ENCODE measurements around the gene CFLAR.

DNA sequence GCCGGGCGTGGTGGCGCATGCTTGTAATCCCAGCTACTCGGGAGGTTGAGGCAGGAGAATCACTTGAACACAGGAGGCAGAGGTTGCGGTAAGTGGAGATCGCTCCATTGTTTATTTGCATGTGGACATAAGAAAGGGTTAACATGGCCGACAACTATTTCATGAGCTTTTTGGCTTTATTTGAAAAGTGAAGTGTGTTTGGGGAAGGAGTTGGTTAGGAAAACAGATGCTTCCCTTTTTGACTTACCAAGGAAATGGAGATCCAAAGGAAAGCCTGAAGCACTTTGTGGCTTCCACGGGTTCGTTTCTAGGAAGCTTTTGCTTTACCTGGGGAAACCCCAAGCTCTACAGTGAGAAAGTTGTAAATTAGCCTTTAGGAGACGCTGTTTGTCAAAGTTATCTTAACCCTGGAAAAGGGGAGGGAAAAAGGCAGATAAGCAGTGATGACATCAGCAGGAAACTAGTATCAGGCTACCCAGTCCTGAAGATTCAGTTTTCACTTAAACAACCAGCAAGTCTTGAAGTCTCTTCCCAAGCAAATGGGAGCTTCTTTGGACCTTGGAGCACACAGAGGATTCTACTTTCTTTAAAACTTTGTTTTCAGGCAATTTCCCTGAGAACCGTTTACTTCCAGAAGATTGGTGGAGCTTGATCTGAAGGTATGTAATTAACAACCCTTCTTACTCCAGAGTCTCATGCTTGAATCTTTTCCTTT lies 66.8 kb downstream of the CFLAR start, which contains the start of gene CASP10:
- TF ChIP-seq GLIS3 (CRISPR knock-in tag; IDR thresholded peaks at IDR 0.05): no peak
- no peak for TF ChIP-seq ZNF8 (CRISPR knock-in tag; IDR thresholded peaks at IDR 0.05)
- TF ChIP-seq, protein P1, sequence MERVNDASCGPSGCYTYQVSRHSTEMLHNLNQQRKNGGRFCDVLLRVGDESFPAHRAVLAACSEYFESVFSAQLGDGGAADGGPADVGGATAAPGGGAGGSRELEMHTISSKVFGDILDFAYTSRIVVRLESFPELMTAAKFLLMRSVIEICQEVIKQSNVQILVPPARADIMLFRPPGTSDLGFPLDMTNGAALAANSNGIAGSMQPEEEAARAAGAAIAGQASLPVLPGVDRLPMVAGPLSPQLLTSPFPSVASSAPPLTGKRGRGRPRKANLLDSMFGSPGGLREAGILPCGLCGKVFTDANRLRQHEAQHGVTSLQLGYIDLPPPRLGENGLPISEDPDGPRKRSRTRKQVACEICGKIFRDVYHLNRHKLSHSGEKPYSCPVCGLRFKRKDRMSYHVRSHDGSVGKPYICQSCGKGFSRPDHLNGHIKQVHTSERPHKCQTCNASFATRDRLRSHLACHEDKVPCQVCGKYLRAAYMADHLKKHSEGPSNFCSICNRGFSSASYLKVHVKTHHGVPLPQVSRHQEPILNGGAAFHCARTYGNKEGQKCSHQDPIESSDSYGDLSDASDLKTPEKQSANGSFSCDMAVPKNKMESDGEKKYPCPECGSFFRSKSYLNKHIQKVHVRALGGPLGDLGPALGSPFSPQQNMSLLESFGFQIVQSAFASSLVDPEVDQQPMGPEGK (CRISPR knock-in tag; IDR thresholded peaks at IDR 0.05; ENCODE audit: borderline replicate concordance): no peak
- TF ChIP-seq ZC3H10 (CRISPR knock-in tag; IDR thresholded peaks at IDR 0.05): no peak
- TF ChIP-seq ZFP3 (CRISPR knock-in tag; IDR thresholded peaks at IDR 0.05): no peak
- no peak for TF ChIP-seq TOX (CRISPR knock-in tag; IDR thresholded peaks at IDR 0.05; ENCODE audit: borderline replicate concordance)
- no peak for TF ChIP-seq ZNF70 (CRISPR knock-in tag; IDR thresholded peaks at IDR 0.05)
- TF ChIP-seq ESRRG (CRISPR knock-in tag; IDR thresholded peaks at IDR 0.05): no peak
- no peak for TF ChIP-seq TCF4 (CRISPR knock-in tag; IDR thresholded peaks at IDR 0.05; ENCODE audit: borderline replicate concordance)
- TF ChIP-seq RARB (CRISPR knock-in tag; IDR thresholded peaks at IDR 0.05): no peak
- no peak for TF ChIP-seq ZFP30 (CRISPR knock-in tag; IDR thresholded peaks at IDR 0.05)
- TF ChIP-seq SNAI2 (CRISPR knock-in tag; IDR thresholded peaks at IDR 0.05): no peak
- TF ChIP-seq, protein P2, sequence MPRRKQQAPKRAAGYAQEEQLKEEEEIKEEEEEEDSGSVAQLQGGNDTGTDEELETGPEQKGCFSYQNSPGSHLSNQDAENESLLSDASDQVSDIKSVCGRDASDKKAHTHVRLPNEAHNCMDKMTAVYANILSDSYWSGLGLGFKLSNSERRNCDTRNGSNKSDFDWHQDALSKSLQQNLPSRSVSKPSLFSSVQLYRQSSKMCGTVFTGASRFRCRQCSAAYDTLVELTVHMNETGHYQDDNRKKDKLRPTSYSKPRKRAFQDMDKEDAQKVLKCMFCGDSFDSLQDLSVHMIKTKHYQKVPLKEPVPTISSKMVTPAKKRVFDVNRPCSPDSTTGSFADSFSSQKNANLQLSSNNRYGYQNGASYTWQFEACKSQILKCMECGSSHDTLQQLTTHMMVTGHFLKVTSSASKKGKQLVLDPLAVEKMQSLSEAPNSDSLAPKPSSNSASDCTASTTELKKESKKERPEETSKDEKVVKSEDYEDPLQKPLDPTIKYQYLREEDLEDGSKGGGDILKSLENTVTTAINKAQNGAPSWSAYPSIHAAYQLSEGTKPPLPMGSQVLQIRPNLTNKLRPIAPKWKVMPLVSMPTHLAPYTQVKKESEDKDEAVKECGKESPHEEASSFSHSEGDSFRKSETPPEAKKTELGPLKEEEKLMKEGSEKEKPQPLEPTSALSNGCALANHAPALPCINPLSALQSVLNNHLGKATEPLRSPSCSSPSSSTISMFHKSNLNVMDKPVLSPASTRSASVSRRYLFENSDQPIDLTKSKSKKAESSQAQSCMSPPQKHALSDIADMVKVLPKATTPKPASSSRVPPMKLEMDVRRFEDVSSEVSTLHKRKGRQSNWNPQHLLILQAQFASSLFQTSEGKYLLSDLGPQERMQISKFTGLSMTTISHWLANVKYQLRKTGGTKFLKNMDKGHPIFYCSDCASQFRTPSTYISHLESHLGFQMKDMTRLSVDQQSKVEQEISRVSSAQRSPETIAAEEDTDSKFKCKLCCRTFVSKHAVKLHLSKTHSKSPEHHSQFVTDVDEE (CRISPR knock-in tag; IDR thresholded peaks at IDR 0.05): no peak
- TF ChIP-seq ISL1 (CRISPR knock-in tag; IDR thresholded peaks at IDR 0.05): no peak
